ENCODE data around the gene CIROP. TPM values are rescaled to one million over a fixed set of nuclear protein-coding genes. Genes with fewer than 3 reads are reported as not detected.

Gene CIROP
- total and polyA plus RNA-seq, 9 of the 15 experiments (the other 6 are each of a cell fraction or from before 2014, with no cell fraction given) = not detected

GRCh38 chr14:23093991-23094665, 10.7 kb downstream of the CIROP start (continued):
- peak in 1 of 2 experiments; percentile 37; a peak in 1 of 4 replicates for TF ChIP-seq ZNF318 (IDR thresholded peaks at IDR 0.05; ENCODE audit: borderline replicate concordance in 1 of 2, low read depth in 1 of 2)
- 0 out of 6 replicates have a peak, but pooled peaks of 1 of the 3 experiments have one; percentile 8 for TF ChIP-seq ZBTB11 (CRISPR knock-in tag; IDR thresholded peaks at IDR 0.05)
- TF ChIP-seq ARHGAP35 (IDR thresholded peaks at IDR 0.05; ENCODE audit: partially characterized antibody) = peak; percentile 74
- TF ChIP-seq MXD1 (CRISPR knock-in tag; IDR thresholded peaks at IDR 0.05; ENCODE audit: borderline replicate concordance, poor library complexity, severe bottlenecking) = no peak
- TF ChIP-seq HBP1 (CRISPR knock-in tag; IDR thresholded peaks at IDR 0.05) = 0 out of 2 replicates have a peak, but pooled peaks have one; percentile 4
- no peak for TF ChIP-seq RBM14 (IDR thresholded peaks at IDR 0.05; ENCODE audit: borderline replicate concordance, insufficient read depth, low read depth, low read length)
- TF ChIP-seq THRAP3 (IDR thresholded peaks at IDR 0.05; ENCODE audit: borderline replicate concordance) = peak; percentile 87; the same call in 1 of the 2 replicates
- TF ChIP-seq ZNF143 (CRISPR knock-in tag; IDR thresholded peaks at IDR 0.05) = no peak
- no peak for TF ChIP-seq ZNF561 (CRISPR knock-in tag; conservative IDR thresholded peaks at IDR 0.05)
- no peak for TF ChIP-seq CGGBP1 (CRISPR knock-in tag; IDR thresholded peaks at IDR 0.05)
- no peak for TF ChIP-seq ETV1 (tag; conservative IDR thresholded peaks at IDR 0.05; ENCODE audit: low read depth)

All from K562 (cell line).